GM12878 (cell line): ENCODE measurements around the gene LIPT1. TPM values are rescaled to one million over a fixed set of nuclear protein-coding genes. Genes with fewer than 3 reads are reported as not detected.

Source experiments
- EP300 ChIP-seq, 2 experiments: fragments of 150-350 bp in 1 of 2; IDR thresholded peaks; 2 replicates each; pipeline ENCODE4 v1.6.1; 2011 to 2012; ENCODE audit warnings: low read depth in 2 of 2, low read length in 2 of 2, borderline replicate concordance in 1 of 2, improper control_type of control experiment in 1 of 2, inconsistent platforms in 1 of 2; ENCODE audit not compliant: control insufficient read depth in 1 of 2
- MYC ChIP-seq: IDR thresholded peaks from 2 replicates; pipeline ENCODE4 v1.6.1; 2011; ENCODE audit warnings: mild to moderate bottlenecking, low read length, moderate library complexity, inconsistent platforms; ENCODE audit not compliant: insufficient read depth, insufficient replicate concordance, insufficient read length, severe bottlenecking
- polyA plus RNA-seq, 11 experiments: library from polyadenylated mRNA; depleted of rRNA in 4 of 11; unstranded in 6 of 11; stranded (reverse) in 5 of 11; fragments of >200 nt; fragmentation: Nextera tagmentation in 4 of 11; fragmentation: Illumina TruSeq in 1 of 11; extraction: Ambion mirVana in 4 of 11; extraction: Trizol in 1 of 11; gene quantifications; 1 replicate in 1 of 11; 2 replicates in 10 of 11; pipeline versions ENCODE4 v1.2.1 to v1.2.3, GENCODE V29; 2011 to 2016; ENCODE audit warnings: inconsistent platforms in 2 of 11, missing spikeins in 2 of 11, low read depth in 1 of 11
- total RNA-seq, 4 experiments: library from RNA; depleted of rRNA in 3 of 4; stranded (reverse); fragments of >200 nt in 3 of 4; fragmentation: Illumina TruSeq in 1 of 4; extraction: Trizol in 1 of 4; gene quantifications; 2 replicates each; pipeline versions ENCODE4 v1.2.1 to v1.2.3, GENCODE V29; 2013 to 2021
- TF ChIP-seq, protein P1 (sequence below), 3 experiments: IDR thresholded peaks in 2 of 3; conservative IDR thresholded peaks in 1 of 3; 2 replicates each; pipeline ENCODE4 v1.5.1; 2011; ENCODE audit warnings: low read depth in 3 of 3, low read length in 3 of 3, mild to moderate bottlenecking in 3 of 3, control low read depth in 2 of 3, moderate library complexity in 2 of 3, inconsistent platforms in 1 of 3, mixed read lengths in 1 of 3; ENCODE audit not compliant: control insufficient read depth in 2 of 3, insufficient read depth in 1 of 3; ENCODE audit errors: extremely low read depth in 1 of 3
- TF ChIP-seq, protein P2 (sequence below): fragments of 450-650 bp; IDR thresholded peaks from 2 replicates; pipeline ENCODE4 v1.6.1; 2016; ENCODE audit warnings: mild to moderate bottlenecking, moderate library complexity, borderline replicate concordance

The LIPT1 gene
- total and polyA plus RNA-seq, 10 of the 15 experiments (the other 5 are each of a cell fraction or from before 2014, with no cell fraction given), result 8.0 to 15.5 (median 10.9) TPM

DNA sequence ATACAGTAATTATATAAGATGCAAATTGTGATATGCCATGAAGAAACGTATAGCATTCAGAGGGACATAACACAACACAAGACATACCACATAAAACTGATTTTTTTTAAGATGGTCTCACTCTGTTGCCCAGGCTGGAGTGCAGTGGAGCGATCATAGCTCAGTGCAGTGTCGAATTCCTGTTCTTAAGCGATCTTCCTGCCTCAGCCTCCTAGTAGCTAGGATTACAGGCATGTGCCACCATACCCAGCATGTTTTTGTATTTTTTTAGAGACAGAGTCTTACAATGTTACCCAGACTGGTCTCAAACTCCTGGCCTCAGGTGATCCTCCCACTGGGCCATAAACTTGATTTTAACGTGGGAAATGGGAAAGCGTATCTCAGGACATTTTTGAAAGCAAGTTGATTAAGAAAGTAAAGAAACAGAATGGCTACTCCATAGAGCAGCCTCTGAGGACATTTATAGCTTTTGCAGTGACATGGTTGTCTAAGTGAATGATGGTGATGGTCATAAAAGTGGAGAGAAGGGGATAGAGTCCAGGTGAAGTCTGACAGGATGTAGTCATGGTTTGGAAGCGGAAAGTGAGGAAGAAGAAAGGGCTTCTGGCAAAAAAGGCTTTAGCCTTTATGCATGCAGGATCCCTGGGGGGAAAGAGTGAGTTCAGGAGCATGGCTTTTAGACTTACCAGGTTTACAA lies 2.4 kb upstream of the LIPT1 start (continued):
- TF ChIP-seq, protein P1, sequence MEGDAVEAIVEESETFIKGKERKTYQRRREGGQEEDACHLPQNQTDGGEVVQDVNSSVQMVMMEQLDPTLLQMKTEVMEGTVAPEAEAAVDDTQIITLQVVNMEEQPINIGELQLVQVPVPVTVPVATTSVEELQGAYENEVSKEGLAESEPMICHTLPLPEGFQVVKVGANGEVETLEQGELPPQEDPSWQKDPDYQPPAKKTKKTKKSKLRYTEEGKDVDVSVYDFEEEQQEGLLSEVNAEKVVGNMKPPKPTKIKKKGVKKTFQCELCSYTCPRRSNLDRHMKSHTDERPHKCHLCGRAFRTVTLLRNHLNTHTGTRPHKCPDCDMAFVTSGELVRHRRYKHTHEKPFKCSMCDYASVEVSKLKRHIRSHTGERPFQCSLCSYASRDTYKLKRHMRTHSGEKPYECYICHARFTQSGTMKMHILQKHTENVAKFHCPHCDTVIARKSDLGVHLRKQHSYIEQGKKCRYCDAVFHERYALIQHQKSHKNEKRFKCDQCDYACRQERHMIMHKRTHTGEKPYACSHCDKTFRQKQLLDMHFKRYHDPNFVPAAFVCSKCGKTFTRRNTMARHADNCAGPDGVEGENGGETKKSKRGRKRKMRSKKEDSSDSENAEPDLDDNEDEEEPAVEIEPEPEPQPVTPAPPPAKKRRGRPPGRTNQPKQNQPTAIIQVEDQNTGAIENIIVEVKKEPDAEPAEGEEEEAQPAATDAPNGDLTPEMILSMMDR (IDR thresholded peaks at IDR 0.05 in 2 of 3, conservative IDR thresholded peaks at IDR 0.05 in 1 of 3; ENCODE audit: control insufficient read depth in 2 of 3, extremely low read depth in 1 of 3, insufficient read depth in 1 of 3, low read depth in 3 of 3, low read length in 3 of 3), result no peak
- no peak for TF ChIP-seq MYC
- TF ChIP-seq EP300 (IDR thresholded peaks at IDR 0.05; ENCODE audit: borderline replicate concordance in 1 of 2, control insufficient read depth in 1 of 2, low read depth in 2 of 2, low read length in 2 of 2), result no peak
- TF ChIP-seq, protein P2, sequence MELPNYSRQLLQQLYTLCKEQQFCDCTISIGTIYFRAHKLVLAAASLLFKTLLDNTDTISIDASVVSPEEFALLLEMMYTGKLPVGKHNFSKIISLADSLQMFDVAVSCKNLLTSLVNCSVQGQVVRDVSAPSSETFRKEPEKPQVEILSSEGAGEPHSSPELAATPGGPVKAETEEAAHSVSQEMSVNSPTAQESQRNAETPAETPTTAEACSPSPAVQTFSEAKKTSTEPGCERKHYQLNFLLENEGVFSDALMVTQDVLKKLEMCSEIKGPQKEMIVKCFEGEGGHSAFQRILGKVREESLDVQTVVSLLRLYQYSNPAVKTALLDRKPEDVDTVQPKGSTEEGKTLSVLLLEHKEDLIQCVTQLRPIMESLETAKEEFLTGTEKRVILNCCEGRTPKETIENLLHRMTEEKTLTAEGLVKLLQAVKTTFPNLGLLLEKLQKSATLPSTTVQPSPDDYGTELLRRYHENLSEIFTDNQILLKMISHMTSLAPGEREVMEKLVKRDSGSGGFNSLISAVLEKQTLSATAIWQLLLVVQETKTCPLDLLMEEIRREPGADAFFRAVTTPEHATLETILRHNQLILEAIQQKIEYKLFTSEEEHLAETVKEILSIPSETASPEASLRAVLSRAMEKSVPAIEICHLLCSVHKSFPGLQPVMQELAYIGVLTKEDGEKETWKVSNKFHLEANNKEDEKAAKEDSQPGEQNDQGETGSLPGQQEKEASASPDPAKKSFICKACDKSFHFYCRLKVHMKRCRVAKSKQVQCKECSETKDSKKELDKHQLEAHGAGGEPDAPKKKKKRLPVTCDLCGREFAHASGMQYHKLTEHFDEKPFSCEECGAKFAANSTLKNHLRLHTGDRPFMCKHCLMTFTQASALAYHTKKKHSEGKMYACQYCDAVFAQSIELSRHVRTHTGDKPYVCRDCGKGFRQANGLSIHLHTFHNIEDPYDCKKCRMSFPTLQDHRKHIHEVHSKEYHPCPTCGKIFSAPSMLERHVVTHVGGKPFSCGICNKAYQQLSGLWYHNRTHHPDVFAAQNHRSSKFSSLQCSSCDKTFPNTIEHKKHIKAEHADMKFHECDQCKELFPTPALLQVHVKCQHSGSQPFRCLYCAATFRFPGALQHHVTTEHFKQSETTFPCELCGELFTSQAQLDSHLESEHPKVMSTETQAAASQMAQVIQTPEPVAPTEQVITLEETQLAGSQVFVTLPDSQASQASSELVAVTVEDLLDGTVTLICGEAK, result no peak
- TF ChIP-seq, all 136 proteins: peak for 0
